GM19239 (cell line): Measurements from ENCODE around the gene RNF8.
A peak's percentile ranks its signal among the peaks of the same experiment; 100 is the strongest.
"Not testable (repeated sequence)": the region's sequence is repeated elsewhere in the genome, so short reads cannot be mapped to it uniquely, and the experiment has no call there.

Experiments
- DNase-seq: peaks from one replicate; pipeline ENCODE4 v3.0.0; 2011; ENCODE audit warnings: low spot score; ENCODE audit not compliant: insufficient read length
- FAIRE-seq: peaks from 2 replicates; lab custom pipeline; 2011; peaks lifted over from hg19 to GRCh38; lab: Jason Lieb, UNC

RNF8 gene

GRCh38 chr6:37391120-37391519, 37.3 kb downstream of the RNF8 start:
- DNase-seq (no peak), FAIRE-seq (no peak)

- DNase-seq, result no peak
- no peak for FAIRE-seq
Observed at GRCh38 chr6:37392821-37393220, 39.0 kb downstream of the RNF8 start.

GRCh38 chr6:37393381-37393929, 39.7 kb downstream of the RNF8 start:
- FAIRE-seq (no peak), DNase-seq (no peak)

GRCh38 chr6:37396571-37397180, 42.9 kb downstream of the RNF8 start:
- FAIRE-seq, result no peak
- DNase-seq, result no peak

- FAIRE-seq, result no peak
- DNase-seq, result no peak
Observed at GRCh38 chr6:37399131-37399530, 45.3 kb downstream of the RNF8 start.

- DNase-seq (no peak), FAIRE-seq (no peak)
Observed at GRCh38 chr6:37399795-37400490, 46.2 kb downstream of the RNF8 start.

- not testable (repeated sequence) for DNase-seq, FAIRE-seq
Observed at GRCh38 chr6:37401658-37402057, 47.9 kb downstream of the RNF8 start.

GRCh38 chr6:37406726-37407341, 53.1 kb downstream of the RNF8 start:
- DNase-seq, result no peak
- no peak for FAIRE-seq

- FAIRE-seq (no peak), DNase-seq (no peak)
Observed at GRCh38 chr6:37407948-37408347, 54.2 kb downstream of the RNF8 start.

- FAIRE-seq, result no peak
- DNase-seq, result no peak
Observed at GRCh38 chr6:37409501-37409900, 55.7 kb downstream of the RNF8 start.

GRCh38 chr6:37417393-37417792, 63.6 kb downstream of the RNF8 start:
- DNase-seq, result no peak
- no peak for FAIRE-seq

GRCh38 chr6:37418722-37419121, 64.9 kb downstream of the RNF8 start:
- FAIRE-seq, result no peak
- no peak for DNase-seq

GRCh38 chr6:37426058-37426944, 72.5 kb downstream of the RNF8 start:
- DNase-seq (no peak), FAIRE-seq (no peak)

GRCh38 chr6:37426945-37427510, 73.2 kb downstream of the RNF8 start:
- DNase-seq (no peak), FAIRE-seq (no peak)

GRCh38 chr6:37429352-37429750, 75.6 kb downstream of the RNF8 start:
- no peak for FAIRE-seq
- DNase-seq, result no peak

GRCh38 chr6:37432590-37432915, 78.8 kb downstream of the RNF8 start:
- FAIRE-seq (peak; percentile 90), DNase-seq (no peak)

- DNase-seq (peak; percentile 86), FAIRE-seq (no peak)
Observed at GRCh38 chr6:37432916-37433656, 79.3 kb downstream of the RNF8 start, which contains the start of gene CMTR1. Gene CMTR1 (plus strand): TSS chr6:37433221. CDS start chr6:37435630, 2,409 bp downstream.

- FAIRE-seq (peak; percentile 80), DNase-seq (peak; percentile 9)
Observed at GRCh38 chr6:37433657-37434271, 80.0 kb downstream of the RNF8 start.

- DNase-seq, result no peak
- FAIRE-seq, result no peak
Observed at GRCh38 chr6:37435373-37435772, 81.6 kb downstream of the RNF8 start.
